ENCODE measurements around the gene POU2F2. TPM values are rescaled to one million over a fixed set of nuclear protein-coding genes. Genes with fewer than 3 reads are reported as not detected.

POU2F2 gene
- total RNA-seq, 1 experiment from 2014 or later: 6.0 TPM

DNA sequence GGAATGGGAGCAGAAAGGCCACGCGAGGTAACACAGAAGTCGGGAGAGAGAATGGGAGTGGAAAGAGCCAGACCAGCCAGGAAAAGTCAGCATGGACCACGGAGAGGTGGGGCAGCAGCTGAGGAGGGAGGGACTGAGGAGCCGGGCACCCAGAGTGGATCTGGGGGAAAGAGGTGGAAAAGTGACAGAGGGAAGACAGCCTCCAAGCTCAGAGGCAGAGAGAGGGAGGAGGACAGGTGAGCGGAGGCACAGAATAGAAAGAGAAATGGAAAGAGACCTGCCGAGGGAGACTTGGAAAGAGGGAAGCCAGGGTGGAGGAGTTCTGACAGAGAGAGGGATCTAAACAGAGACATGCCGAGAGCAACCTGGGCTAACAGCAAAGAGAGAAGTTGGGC is 63.9 kb downstream of the POU2F2 start (continued):
- TF ChIP-seq, protein P1, sequence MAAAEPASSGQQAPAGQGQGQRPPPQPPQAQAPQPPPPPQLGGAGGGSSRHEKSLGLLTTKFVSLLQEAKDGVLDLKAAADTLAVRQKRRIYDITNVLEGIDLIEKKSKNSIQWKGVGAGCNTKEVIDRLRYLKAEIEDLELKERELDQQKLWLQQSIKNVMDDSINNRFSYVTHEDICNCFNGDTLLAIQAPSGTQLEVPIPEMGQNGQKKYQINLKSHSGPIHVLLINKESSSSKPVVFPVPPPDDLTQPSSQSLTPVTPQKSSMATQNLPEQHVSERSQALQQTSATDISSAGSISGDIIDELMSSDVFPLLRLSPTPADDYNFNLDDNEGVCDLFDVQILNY (CRISPR knock-in tag; IDR thresholded peaks at IDR 0.05): no peak
- TF ChIP-seq, protein P2, sequence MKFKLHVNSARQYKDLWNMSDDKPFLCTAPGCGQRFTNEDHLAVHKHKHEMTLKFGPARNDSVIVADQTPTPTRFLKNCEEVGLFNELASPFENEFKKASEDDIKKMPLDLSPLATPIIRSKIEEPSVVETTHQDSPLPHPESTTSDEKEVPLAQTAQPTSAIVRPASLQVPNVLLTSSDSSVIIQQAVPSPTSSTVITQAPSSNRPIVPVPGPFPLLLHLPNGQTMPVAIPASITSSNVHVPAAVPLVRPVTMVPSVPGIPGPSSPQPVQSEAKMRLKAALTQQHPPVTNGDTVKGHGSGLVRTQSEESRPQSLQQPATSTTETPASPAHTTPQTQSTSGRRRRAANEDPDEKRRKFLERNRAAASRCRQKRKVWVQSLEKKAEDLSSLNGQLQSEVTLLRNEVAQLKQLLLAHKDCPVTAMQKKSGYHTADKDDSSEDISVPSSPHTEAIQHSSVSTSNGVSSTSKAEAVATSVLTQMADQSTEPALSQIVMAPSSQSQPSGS (CRISPR knock-in tag; IDR thresholded peaks at IDR 0.05; ENCODE audit: borderline replicate concordance, low read depth): no peak

DNA sequence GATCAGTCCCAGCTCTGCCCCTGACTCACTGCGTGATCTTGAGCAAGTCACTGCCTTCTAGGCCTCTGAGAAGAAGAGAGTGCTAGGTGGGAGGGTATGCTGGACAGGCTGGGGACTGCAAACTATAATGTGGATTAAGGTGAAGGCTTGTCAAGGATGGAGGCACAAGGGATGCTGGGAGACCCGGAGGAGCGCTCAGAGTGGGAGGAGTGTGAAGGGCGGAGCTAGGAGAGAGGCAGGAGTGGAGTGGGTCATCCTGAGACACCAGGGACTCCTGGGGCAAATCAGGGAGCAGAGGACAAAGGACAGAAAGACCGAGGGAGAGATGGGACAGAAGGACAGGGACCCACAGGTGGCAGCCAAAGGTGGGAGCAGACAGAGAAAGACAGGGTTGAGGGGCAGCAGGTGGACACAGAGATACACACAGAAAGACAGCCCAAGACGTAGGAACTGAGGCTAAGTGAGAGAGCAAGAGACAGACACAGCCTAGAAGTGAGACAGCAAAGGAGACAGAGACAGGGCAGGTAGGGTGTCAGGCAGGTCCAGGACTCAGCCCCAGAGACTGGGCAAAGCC is 64.8 kb downstream of the POU2F2 start:
- no peak for DNase-seq (ENCODE audit: low spot score)
- ChIA-PET POLR2A (no interaction called here), CTCF (interaction anchor here (2.5 kb wide), 1 partner anchor 33 kb away, joined by 15 read pairs; no protein-coding TSS in a partner anchor)
- no peak for ATAC-seq
- Mint-ChIP-seq H3K27me3 (ENCODE audit: low read depth) (no peaks in the 10 kb centered on the region), H3K27ac (no peak overlapping the region), H3K36me3 (peaks cover 25% of the 10 kb centered on the region), H3K4me3 (no peak overlapping the region), H3K9me3 (no peaks in the 10 kb centered on the region), H3K4me1 (peaks cover 11% of the 10 kb centered on the region)
- TF ChIP-seq, protein P3, sequence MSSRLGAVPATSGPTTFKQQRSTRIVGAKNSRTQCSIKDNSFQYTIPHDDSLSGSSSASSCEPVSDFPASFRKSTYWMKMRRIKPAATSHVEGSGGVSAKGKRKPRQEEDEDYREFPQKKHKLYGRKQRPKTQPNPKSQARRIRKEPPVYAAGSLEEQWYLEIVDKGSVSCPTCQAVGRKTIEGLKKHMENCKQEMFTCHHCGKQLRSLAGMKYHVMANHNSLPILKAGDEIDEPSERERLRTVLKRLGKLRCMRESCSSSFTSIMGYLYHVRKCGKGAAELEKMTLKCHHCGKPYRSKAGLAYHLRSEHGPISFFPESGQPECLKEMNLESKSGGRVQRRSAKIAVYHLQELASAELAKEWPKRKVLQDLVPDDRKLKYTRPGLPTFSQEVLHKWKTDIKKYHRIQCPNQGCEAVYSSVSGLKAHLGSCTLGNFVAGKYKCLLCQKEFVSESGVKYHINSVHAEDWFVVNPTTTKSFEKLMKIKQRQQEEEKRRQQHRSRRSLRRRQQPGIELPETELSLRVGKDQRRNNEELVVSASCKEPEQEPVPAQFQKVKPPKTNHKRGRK (CRISPR knock-in tag; IDR thresholded peaks at IDR 0.05; ENCODE audit: borderline replicate concordance): no peak
- no peak for TF ChIP-seq NR1H2 (CRISPR knock-in tag; IDR thresholded peaks at IDR 0.05)
- TF ChIP-seq SMAD4 (CRISPR knock-in tag; IDR thresholded peaks at IDR 0.05): no peak
- TF ChIP-seq ATF1 (CRISPR knock-in tag; IDR thresholded peaks at IDR 0.05): no peak
- TF ChIP-seq, protein P4, sequence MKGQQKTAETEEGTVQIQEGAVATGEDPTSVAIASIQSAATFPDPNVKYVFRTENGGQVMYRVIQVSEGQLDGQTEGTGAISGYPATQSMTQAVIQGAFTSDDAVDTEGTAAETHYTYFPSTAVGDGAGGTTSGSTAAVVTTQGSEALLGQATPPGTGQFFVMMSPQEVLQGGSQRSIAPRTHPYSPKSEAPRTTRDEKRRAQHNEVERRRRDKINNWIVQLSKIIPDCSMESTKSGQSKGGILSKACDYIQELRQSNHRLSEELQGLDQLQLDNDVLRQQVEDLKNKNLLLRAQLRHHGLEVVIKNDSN (CRISPR knock-in tag; IDR thresholded peaks at IDR 0.05): no peak
- TF ChIP-seq FOXK1 (CRISPR knock-in tag; IDR thresholded peaks at IDR 0.05): no peak
- TF ChIP-seq, protein P5, sequence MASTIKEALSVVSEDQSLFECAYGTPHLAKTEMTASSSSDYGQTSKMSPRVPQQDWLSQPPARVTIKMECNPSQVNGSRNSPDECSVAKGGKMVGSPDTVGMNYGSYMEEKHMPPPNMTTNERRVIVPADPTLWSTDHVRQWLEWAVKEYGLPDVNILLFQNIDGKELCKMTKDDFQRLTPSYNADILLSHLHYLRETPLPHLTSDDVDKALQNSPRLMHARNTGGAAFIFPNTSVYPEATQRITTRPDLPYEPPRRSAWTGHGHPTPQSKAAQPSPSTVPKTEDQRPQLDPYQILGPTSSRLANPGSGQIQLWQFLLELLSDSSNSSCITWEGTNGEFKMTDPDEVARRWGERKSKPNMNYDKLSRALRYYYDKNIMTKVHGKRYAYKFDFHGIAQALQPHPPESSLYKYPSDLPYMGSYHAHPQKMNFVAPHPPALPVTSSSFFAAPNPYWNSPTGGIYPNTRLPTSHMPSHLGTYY (CRISPR knock-in tag; IDR thresholded peaks at IDR 0.05): no peak
- no peak for TF ChIP-seq CREB1 (CRISPR knock-in tag; IDR thresholded peaks at IDR 0.05)
- TF ChIP-seq ZNF219 (CRISPR knock-in tag; IDR thresholded peaks at IDR 0.05; ENCODE audit: borderline replicate concordance): no peak
- no peak for TF ChIP-seq CREM (CRISPR knock-in tag; IDR thresholded peaks at IDR 0.05)
- TF ChIP-seq, protein P6, sequence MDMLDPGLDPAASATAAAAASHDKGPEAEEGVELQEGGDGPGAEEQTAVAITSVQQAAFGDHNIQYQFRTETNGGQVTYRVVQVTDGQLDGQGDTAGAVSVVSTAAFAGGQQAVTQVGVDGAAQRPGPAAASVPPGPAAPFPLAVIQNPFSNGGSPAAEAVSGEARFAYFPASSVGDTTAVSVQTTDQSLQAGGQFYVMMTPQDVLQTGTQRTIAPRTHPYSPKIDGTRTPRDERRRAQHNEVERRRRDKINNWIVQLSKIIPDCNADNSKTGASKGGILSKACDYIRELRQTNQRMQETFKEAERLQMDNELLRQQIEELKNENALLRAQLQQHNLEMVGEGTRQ (CRISPR knock-in tag; IDR thresholded peaks at IDR 0.05): no peak
- no peak for TF ChIP-seq SMAD3 (CRISPR knock-in tag; IDR thresholded peaks at IDR 0.05; ENCODE audit: borderline replicate concordance)
- TF ChIP-seq ELF4 (CRISPR knock-in tag; IDR thresholded peaks at IDR 0.05; ENCODE audit: low read depth): no peak
- TF ChIP-seq, protein P7, sequence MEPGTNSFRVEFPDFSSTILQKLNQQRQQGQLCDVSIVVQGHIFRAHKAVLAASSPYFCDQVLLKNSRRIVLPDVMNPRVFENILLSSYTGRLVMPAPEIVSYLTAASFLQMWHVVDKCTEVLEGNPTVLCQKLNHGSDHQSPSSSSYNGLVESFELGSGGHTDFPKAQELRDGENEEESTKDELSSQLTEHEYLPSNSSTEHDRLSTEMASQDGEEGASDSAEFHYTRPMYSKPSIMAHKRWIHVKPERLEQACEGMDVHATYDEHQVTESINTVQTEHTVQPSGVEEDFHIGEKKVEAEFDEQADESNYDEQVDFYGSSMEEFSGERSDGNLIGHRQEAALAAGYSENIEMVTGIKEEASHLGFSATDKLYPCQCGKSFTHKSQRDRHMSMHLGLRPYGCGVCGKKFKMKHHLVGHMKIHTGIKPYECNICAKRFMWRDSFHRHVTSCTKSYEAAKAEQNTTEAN (CRISPR knock-in tag; IDR thresholded peaks at IDR 0.05): no peak
- no peak for TF ChIP-seq EMX1 (CRISPR knock-in tag; IDR thresholded peaks at IDR 0.05)
- TF ChIP-seq, protein P8, sequence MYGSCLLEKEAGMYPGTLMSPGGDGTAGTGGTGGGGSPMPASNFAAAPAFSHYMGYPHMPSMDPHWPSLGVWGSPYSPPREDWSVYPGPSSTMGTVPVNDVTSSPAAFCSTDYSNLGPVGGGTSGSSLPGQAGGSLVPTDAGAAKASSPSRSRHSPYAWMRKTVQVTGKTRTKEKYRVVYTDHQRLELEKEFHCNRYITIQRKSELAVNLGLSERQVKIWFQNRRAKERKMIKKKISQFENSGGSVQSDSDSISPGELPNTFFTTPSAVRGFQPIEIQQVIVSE (CRISPR knock-in tag; IDR thresholded peaks at IDR 0.05; ENCODE audit: borderline replicate concordance): no peak
- TF ChIP-seq, protein P2 (CRISPR knock-in tag; IDR thresholded peaks at IDR 0.05; ENCODE audit: borderline replicate concordance, low read depth): no peak
- no peak for TF ChIP-seq CBFB (CRISPR knock-in tag; IDR thresholded peaks at IDR 0.05; ENCODE audit: low read depth)
- TF ChIP-seq, protein P9, sequence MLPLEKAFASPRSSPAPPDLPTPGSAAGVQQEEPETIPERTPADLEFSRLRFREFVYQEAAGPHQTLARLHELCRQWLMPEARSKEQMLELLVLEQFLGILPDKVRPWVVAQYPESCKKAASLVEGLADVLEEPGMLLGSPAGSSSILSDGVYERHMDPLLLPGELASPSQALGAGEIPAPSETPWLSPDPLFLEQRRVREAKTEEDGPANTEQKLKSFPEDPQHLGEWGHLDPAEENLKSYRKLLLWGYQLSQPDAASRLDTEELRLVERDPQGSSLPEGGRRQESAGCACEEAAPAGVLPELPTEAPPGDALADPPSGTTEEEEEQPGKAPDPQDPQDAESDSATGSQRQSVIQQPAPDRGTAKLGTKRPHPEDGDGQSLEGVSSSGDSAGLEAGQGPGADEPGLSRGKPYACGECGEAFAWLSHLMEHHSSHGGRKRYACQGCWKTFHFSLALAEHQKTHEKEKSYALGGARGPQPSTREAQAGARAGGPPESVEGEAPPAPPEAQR (CRISPR knock-in tag; IDR thresholded peaks at IDR 0.05): no peak

Measured in WTC11 (cell line).